PC-3 (cell line): ENCODE measurements around the gene NTN4. TPM values are rescaled to one million over a fixed set of nuclear protein-coding genes. Genes with fewer than 3 reads are reported as not detected.

Experiments
- ATAC-seq: fragments of 200-7000 bp; cut with Tn5 transposase; 2 replicates; pipeline ENCODE4 v1.9.1; 2020; ENCODE audit warnings: mild to moderate bottlenecking, moderate library complexity
- BruUV-seq: library from RNA; stranded (reverse); fragments of 400-500 nt; replicated peaks from 2 replicates; lab custom pipeline; 2021; lab: Mats Ljungman, UMichigan
- CTCF ChIA-PET: fragments of 300-600 bp; sonication (Branson Sonifier 250); formaldehyde crosslinking; loops from one replicate; lab custom pipeline; 2022; ENCODE audit warnings: antibody characterized with exemption; lab: Charles Lee
- POLR2A ChIA-PET: fragments of 300-600 bp; sonication (Branson Sonifier 250); formaldehyde crosslinking; loops from one replicate; lab custom pipeline; 2022; ENCODE audit warnings: antibody characterized with exemption; ENCODE audit not compliant: unreplicated experiment; lab: Charles Lee
- DNase-seq: peaks from one replicate; pipeline ENCODE4 v3.0.0-alpha.2; 2015
- H2AFZ ChIP-seq: fragments of 300-600 bp; sonication (generic); 2 replicates; pipeline ENCODE4 v1.6.0; 2016; ENCODE audit warnings: antibody characterized with exemption, low read length
- H3F3A ChIP-seq: fragments of 300-600 bp; sonication (generic); one replicate; pipeline ENCODE4 v1.6.0; 2017; ENCODE audit warnings: antibody characterized with exemption, low read length, control low read depth, mild to moderate bottlenecking; ENCODE audit not compliant: unreplicated experiment
- H3K27ac ChIP-seq: fragments of 300-600 bp; sonication (generic); 2 replicates; pipeline ENCODE4 v1.5.1; 2016; ENCODE audit warnings: mild to moderate bottlenecking, low read length
- H3K27me3 ChIP-seq: fragments of 300-600 bp; sonication (generic); 2 replicates; pipeline ENCODE4 v1.6.1; 2016; ENCODE audit warnings: low read length, mixed read lengths
- H3K36me3 ChIP-seq: fragments of 300-600 bp; sonication (generic); 2 replicates; pipeline ENCODE4 v1.6.1; 2016; ENCODE audit warnings: low read depth, mixed run types, low read length, mixed read lengths
- H3K4me1 ChIP-seq: fragments of 300-600 bp; sonication (generic); 2 replicates; pipeline ENCODE4 v1.5.1; 2016; ENCODE audit warnings: low read length; ENCODE audit not compliant: insufficient read depth
- H3K4me2 ChIP-seq: fragments of 300-600 bp; sonication (generic); 2 replicates; pipeline ENCODE4 v1.6.0; 2016; ENCODE audit warnings: low read length
- H3K4me3 ChIP-seq: fragments of 300-600 bp; sonication (generic); 2 replicates; pipeline ENCODE4 v1.5.1; 2016; ENCODE audit warnings: mild to moderate bottlenecking, low read length, mixed read lengths
- H3K79me2 ChIP-seq: fragments of 300-600 bp; sonication (generic); 2 replicates; pipeline ENCODE4 v1.6.1; 2017; ENCODE audit warnings: low read length, mixed read lengths
- H3K9ac ChIP-seq: fragments of 300-600 bp; sonication (generic); 2 replicates; pipeline ENCODE4 v1.6.0; 2016; ENCODE audit warnings: mild to moderate bottlenecking, low read length
- H3K9me2 ChIP-seq: fragments of 300-600 bp; sonication (generic); replicated peaks from 2 replicates; pipeline ENCODE4 v1.6.1; 2016; ENCODE audit warnings: mixed run types, low read length, mixed read lengths
- H3K9me3 ChIP-seq: fragments of 300-600 bp; sonication (generic); 2 replicates; pipeline ENCODE4 v1.6.1; 2016; ENCODE audit warnings: low read length, mixed read lengths
- H4K20me1 ChIP-seq: fragments of 300-600 bp; sonication (generic); 2 replicates; pipeline ENCODE4 v1.6.1; 2016; ENCODE audit warnings: low read length, mixed read lengths
- EZH2 ChIP-seq: fragments of 300-600 bp; sonication (generic); IDR thresholded peaks from one replicate; pipeline ENCODE4 v1.6.1; 2017; ENCODE audit warnings: antibody characterized with exemption, mild to moderate bottlenecking, low read length; ENCODE audit not compliant: unreplicated experiment
- EZH2phosphoT487 ChIP-seq: fragments of 300-600 bp; sonication (generic); IDR thresholded peaks from 2 replicates; pipeline ENCODE4 v1.6.1; 2018; ENCODE audit warnings: mild to moderate bottlenecking, antibody characterized with exemption, low read length, borderline replicate concordance
- intact Hi-C: fragments of 100-400 bp; cut with micrococcal nuclease; formaldehyde crosslinking; loops from 2 replicates; pipeline ENCODE4 v1.9.0; 2023
- total RNA-seq: library from RNA; depleted of rRNA; stranded (reverse); fragments of >200 nt; gene quantifications from 2 replicates; pipeline ENCODE4 v1.2.3, GENCODE V29; 2014
- TF ChIP-seq, protein P1 (sequence below): fragments of 300-600 bp; sonication (generic); conservative IDR thresholded peaks from 2 replicates; pipeline ENCODE4 v1.5.1; 2017; ENCODE audit warnings: antibody characterized with exemption, low read depth, mild to moderate bottlenecking, low read length

NTN4 gene
- total RNA-seq, 1 experiment from 2014 or later = 39.6 TPM

DNA sequence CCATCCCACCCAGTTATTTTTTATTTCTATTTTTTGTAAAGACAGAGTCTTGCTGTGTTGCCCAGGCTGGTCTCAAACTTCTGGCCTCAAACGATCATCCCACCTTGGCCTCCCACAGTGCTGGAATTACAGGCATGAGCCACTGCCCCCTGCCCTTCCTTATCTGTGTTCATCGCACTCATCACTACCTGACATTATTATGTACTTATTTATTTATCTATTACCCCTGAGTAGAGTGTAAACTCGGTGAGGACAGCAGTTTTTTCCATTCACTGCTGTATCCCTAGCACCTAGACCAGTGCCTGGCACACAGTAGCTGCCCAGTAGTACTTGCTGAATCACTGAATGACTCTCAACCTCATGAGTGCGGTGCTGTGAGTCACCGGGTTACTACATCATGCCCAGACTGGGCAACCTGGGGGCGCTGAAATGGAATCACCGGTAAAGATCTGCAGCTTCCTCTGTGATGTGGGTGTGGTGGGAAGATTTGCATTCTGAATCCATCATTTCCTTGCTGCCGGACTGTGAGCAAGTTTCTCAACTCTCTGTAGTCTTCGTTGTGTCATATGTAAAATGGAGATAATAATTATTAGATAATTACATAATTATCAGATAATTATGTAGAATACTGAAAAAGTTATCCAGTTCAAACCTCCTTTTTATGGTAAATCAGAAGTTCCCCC is 157.4 kb downstream of the NTN4 start:
- CTCF ChIA-PET = interaction anchor here (0.6 kb wide), 1 partner anchor 85 kb away, joined by 3 read pairs; no protein-coding TSS in a partner anchor
- Histone ChIP-seq H2AFZ (no peak overlapping the region), H3K36me3 (no peaks in the 10 kb centered on the region), H3K79me2 (no peaks in the 10 kb centered on the region), H3K9me2 (no peaks in the 10 kb centered on the region), H3K4me1 (peaks cover 39% of the 10 kb centered on the region), H3K9me3 (no peaks in the 10 kb centered on the region), H3K4me3 (no peak overlapping the region), H3K4me2 (peak overlapping the region; percentile 7), H3K27me3 (no peaks in the 10 kb centered on the region), H4K20me1 (no peaks in the 10 kb centered on the region), H3K9ac (peak overlapping the region; percentile 55), H3K27ac (peak overlapping the region; percentile 91), H3F3A (no peaks in the 10 kb centered on the region)
- intact Hi-C loops = loop anchor here (2.0 kb wide), 1 partner anchor 24 kb away; no protein-coding TSS in a partner anchor
- POLR2A ChIA-PET = interaction anchor here (0.5 to 0.6 kb wide), 2 partner anchors 21 to 25 kb away, joined by 3 to 5 read pairs; no protein-coding TSS in a partner anchor
- TF ChIP-seq EZH2phosphoT487 (no peak), EZH2 (no peak)
- TF ChIP-seq, protein P1, sequence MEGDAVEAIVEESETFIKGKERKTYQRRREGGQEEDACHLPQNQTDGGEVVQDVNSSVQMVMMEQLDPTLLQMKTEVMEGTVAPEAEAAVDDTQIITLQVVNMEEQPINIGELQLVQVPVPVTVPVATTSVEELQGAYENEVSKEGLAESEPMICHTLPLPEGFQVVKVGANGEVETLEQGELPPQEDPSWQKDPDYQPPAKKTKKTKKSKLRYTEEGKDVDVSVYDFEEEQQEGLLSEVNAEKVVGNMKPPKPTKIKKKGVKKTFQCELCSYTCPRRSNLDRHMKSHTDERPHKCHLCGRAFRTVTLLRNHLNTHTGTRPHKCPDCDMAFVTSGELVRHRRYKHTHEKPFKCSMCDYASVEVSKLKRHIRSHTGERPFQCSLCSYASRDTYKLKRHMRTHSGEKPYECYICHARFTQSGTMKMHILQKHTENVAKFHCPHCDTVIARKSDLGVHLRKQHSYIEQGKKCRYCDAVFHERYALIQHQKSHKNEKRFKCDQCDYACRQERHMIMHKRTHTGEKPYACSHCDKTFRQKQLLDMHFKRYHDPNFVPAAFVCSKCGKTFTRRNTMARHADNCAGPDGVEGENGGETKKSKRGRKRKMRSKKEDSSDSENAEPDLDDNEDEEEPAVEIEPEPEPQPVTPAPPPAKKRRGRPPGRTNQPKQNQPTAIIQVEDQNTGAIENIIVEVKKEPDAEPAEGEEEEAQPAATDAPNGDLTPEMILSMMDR = no peak; the same call in 1 of the 2 replicates
- DNase-seq (peak; percentile 98), ATAC-seq (peak; percentile 93)
- TSS peak; percentile 76 for BruUV-seq

DNA sequence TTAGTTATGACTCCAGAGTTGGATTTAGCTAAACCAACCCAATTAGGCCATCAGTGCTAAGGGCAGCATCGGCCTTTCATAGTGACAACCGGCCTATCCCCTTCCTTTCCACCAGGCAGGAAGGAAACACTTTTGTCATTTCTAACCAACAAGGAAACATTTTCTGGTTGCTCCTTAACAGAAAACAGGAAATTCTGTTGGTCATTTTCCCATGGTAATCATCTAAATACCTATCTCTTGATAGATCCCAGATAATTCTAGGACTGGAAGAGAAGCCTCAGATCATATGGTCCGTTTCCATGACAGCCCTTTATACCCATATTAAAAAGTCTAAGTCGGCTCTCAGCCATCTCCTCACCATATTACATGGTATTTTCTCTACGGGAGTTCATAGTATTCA is 160.1 kb downstream of the NTN4 start:
- Histone ChIP-seq H2AFZ (no peak overlapping the region), H3K4me1 (peaks cover 24% of the 10 kb centered on the region), H3K27me3 (no peaks in the 10 kb centered on the region), H3K9me2 (no peaks in the 10 kb centered on the region), H3K4me2 (no peak overlapping the region), H3F3A (no peaks in the 10 kb centered on the region), H3K79me2 (no peaks in the 10 kb centered on the region), H4K20me1 (no peaks in the 10 kb centered on the region), H3K9ac (no peak overlapping the region), H3K27ac (no peak overlapping the region), H3K36me3 (no peaks in the 10 kb centered on the region), H3K4me3 (no peak overlapping the region), H3K9me3 (no peaks in the 10 kb centered on the region)
- ChIA-PET CTCF (no interaction called here), POLR2A (no interaction called here)
- BruUV-seq = no TSS peak
- DNase-seq (no peak), ATAC-seq (no peak)
- intact Hi-C loops = no loop called here
- TF ChIP-seq, protein P1 = no peak
- no peak for TF ChIP-seq EZH2
- TF ChIP-seq EZH2phosphoT487 = no peak

DNA sequence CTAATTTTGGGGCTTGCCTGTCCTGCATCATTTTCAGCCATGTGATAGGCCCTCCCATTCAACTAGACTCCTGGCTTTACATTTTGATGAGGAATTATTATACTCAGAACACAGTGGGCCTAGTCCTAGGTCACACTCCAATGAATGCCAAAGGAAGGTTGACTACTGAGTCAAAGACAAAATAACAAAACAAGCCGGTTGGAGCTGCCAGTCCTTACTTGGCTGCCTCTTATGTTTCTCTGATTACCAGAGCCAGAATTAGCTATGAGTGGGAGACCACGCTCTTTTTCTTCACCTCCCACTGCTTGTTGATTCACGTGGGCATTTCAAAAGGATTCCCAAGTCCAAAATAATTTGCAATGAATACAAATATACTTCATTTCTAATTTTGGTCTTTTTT is 161.2 kb downstream of the NTN4 start:
- no peak overlapping the region for H3K27ac ChIP-seq
- no peak overlapping the region for H2AFZ ChIP-seq
- ATAC-seq = no peak
- TF ChIP-seq EZH2 (no peak), EZH2phosphoT487 (no peak)
- TF ChIP-seq, protein P1 = no peak
- H4K20me1 ChIP-seq = no peaks in the 10 kb centered on the region
- peaks cover 14% of the 10 kb centered on the region for H3K4me1 ChIP-seq
- H3K79me2 ChIP-seq = no peaks in the 10 kb centered on the region
- no peak overlapping the region for H3K9ac ChIP-seq
- BruUV-seq = no TSS peak
- DNase-seq = no peak
- H3K9me3 ChIP-seq = no peaks in the 10 kb centered on the region
- no peaks in the 10 kb centered on the region for H3K27me3 ChIP-seq
- no peaks in the 10 kb centered on the region for H3F3A ChIP-seq
- no peak overlapping the region for H3K4me3 ChIP-seq
- intact Hi-C loops = no loop called here
- no peak overlapping the region for H3K4me2 ChIP-seq
- H3K36me3 ChIP-seq = no peaks in the 10 kb centered on the region
- ChIA-PET CTCF (no interaction called here), POLR2A (no interaction called here)
- no peaks in the 10 kb centered on the region for H3K9me2 ChIP-seq
